K562 (cell line): Measurements from ENCODE around the gene ADAP2.

Experiments used
- CBFB ChIP-seq: sonication (generic); formaldehyde crosslinking; IDR thresholded peaks from 2 replicates; pipeline ENCODE4 v1.4.0; 2020; ENCODE audit warnings: mild to moderate bottlenecking, missing genetic modification reagents
- CREB3 ChIP-seq: fragments of 450-650 bp; conservative IDR thresholded peaks from 2 replicates; pipeline ENCODE4 v1.6.1; 2016; ENCODE audit warnings: missing genetic modification characterization, low read depth, mild to moderate bottlenecking, missing compliant biosample characterization, moderate library complexity
- KAT2B ChIP-seq: IDR thresholded peaks from one replicate; pipeline ENCODE4 v1.6.1; 2012; ENCODE audit warnings: low read depth, mild to moderate bottlenecking, control low read depth, inconsistent platforms, low read length, moderate library complexity
- PKNOX1 ChIP-seq: fragments of 450-650 bp; IDR thresholded peaks from 2 replicates; pipeline ENCODE4 v1.6.1; 2016
- POLR2A ChIP-seq: fragments of 450-650 bp; conservative IDR thresholded peaks from 2 replicates; pipeline ENCODE4 v1.6.1; 2016
- RAD21 ChIP-seq, 2 experiments: fragments of 250-450 bp in 1 of 2; fragments of 450-650 bp in 1 of 2; sonication (Bioruptor Pico) in 1 of 2; formaldehyde crosslinking in 1 of 2; IDR thresholded peaks in 1 of 2; conservative IDR thresholded peaks in 1 of 2; 2 replicates each; pipeline versions ENCODE4 v1.4.0 to v1.8.0; 2020 to 2022; ENCODE audit warnings: mild to moderate bottlenecking in 2 of 2, moderate library complexity in 1 of 2
- SIX5 ChIP-seq, 2 experiments: IDR thresholded peaks; 2 replicates each; pipeline ENCODE4 v1.6.1; 2011; ENCODE audit warnings: low read length in 2 of 2, borderline replicate concordance in 1 of 2, low read depth in 1 of 2, mild to moderate bottlenecking in 1 of 2, moderate library complexity in 1 of 2; ENCODE audit not compliant: insufficient read depth in 1 of 2
- TEAD4 ChIP-seq, 2 experiments: sonication (generic) in 1 of 2; formaldehyde crosslinking in 1 of 2; IDR thresholded peaks; 2 replicates each; pipeline versions ENCODE4 v1.6.1 to v1.8.0; 2012 to 2022; ENCODE audit warnings: borderline replicate concordance in 1 of 2, inconsistent platforms in 1 of 2, low read length in 1 of 2, mild to moderate bottlenecking in 1 of 2, missing genetic modification reagents in 1 of 2
- U2AF2 ChIP-seq: fragments of 200-400 bp; formaldehyde crosslinking; optimal IDR thresholded peaks from 2 replicates; pipeline ENCODE3; 2017; ENCODE audit warnings: low read depth, mild to moderate bottlenecking, low read length
- ZFP1 ChIP-seq: fragments of 450-650 bp; formaldehyde crosslinking; IDR thresholded peaks from 2 replicates; pipeline ENCODE4 v1.4.0; 2020; ENCODE audit warnings: mild to moderate bottlenecking, mixed read lengths
- ZNF785 ChIP-seq: fragments of 250-450 bp; sonication (Bioruptor Pico); IDR thresholded peaks from 2 replicates; pipeline ENCODE4 v1.4.0; 2020; ENCODE audit warnings: mild to moderate bottlenecking
- ZSCAN32 ChIP-seq: fragments of 450-650 bp; formaldehyde crosslinking; IDR thresholded peaks from 2 replicates; pipeline ENCODE4 v1.4.0; 2020; ENCODE audit warnings: mild to moderate bottlenecking, moderate library complexity
- TF ChIP-seq, protein P1 (sequence below): sonication (generic); formaldehyde crosslinking; IDR thresholded peaks from 2 replicates; pipeline ENCODE4 v1.9.0; 2022; ENCODE audit warnings: mild to moderate bottlenecking, missing genetic modification reagents

GRCh38 chr17:30930495-30930894, 8.8 kb downstream of the ADAP2 start:
- TF ChIP-seq ZFP1 (CRISPR knock-in tag) (no peak), ZSCAN32 (CRISPR knock-in tag) (no peak), POLR2A (no peak), ZNF785 (CRISPR knock-in tag) (no peak), CBFB (CRISPR knock-in tag) (no peak), U2AF2 (no peak), PKNOX1 (no peak), CREB3 (tag) (no peak), SIX5 (IDR thresholded peaks at IDR 0.05; ENCODE audit: borderline replicate concordance in 1 of 2, insufficient read depth in 1 of 2, low read depth in 1 of 2, low read length in 2 of 2) (no peak), TEAD4 (IDR thresholded peaks at IDR 0.05; ENCODE audit: low read length) (no peak), TEAD4 (CRISPR knock-in tag; IDR thresholded peaks at IDR 0.05; ENCODE audit: borderline replicate concordance) (no peak), KAT2B (no peak), RAD21 (CRISPR knock-in tag; conservative IDR thresholded peaks at IDR 0.05 in 1 of 2, IDR thresholded peaks at IDR 0.05 in 1 of 2) (no peak)
- TF ChIP-seq, protein P1, sequence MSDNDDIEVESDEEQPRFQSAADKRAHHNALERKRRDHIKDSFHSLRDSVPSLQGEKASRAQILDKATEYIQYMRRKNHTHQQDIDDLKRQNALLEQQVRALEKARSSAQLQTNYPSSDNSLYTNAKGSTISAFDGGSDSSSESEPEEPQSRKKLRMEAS: no peak
